ENCODE data around the gene KCNA10.

KCNA10 gene

GRCh38 chr1:110519125-110519810 is at the start of gene KCNA10:
TSS of gene KCNA10 (minus strand) at chr1:110519175. CDS start at chr1:110518787, 388 bp downstream.
- no peak for DNase-seq

DNA sequence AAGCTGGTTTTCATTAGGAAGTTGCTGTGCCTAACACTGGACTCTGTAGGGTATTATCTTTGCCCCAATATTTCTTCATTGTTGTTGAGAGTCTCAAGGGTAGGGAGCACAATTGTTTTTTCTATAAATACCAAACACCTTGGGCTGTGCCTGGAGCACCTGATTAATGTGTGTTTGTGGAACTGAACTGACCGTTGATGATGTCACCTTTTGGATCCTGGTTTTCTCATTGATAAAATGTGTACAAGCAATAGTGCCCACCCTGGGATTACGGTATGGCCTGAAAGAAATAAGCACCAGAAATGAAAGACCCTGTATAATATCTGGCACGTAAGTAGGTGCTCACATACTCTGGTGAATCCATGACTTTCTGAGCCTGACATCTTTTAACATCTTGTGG is 47.9 kb upstream of the KCNA10 start:
- no peak for DNase-seq

DNA sequence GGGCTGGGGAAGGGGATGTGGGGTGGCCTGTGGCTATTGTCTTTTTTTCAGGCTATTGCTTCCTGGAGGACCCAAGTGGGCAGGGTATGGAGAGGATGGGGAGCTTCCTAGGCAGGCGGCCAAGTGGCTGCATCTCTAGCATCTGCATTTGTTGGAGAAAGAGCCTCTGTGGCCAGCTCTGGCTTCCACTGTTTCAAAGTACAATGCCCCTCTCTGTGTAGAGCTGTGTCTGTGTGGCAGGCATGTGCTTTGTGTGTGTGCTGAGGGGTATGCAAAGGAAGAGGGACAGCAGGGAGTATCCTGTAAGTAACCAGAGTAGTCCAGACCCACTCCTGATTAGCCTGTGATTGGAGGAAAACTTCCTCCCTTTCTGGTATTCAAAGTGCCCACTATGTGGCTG is 46.6 kb upstream of the KCNA10 start:
- DNase-seq: no peak

GRCh38 chr1:110563089-110563488 is 44.1 kb upstream of the KCNA10 start:
- DNase-seq: no peak

DNA sequence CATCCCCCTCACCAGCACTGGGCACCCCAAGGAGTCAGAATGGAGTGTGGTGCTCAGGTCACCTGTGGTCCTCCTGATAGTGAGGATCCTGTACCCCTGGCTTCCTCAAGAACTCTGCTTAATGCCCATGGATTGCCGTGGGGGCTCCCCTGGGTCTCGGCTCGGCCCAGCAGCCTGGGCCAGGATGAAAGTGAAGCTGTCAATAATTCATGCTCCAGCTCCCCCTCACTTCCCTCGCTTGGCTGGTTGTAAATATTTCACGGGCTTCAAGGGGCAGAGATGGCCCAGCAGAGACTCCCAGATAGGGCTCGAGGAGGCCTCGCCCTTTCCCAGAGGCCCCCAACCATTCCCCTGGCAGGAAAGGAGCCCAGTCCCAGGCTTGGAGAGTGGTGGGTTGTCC is 42.6 kb upstream of the KCNA10 start:
- no peak for DNase-seq

DNA sequence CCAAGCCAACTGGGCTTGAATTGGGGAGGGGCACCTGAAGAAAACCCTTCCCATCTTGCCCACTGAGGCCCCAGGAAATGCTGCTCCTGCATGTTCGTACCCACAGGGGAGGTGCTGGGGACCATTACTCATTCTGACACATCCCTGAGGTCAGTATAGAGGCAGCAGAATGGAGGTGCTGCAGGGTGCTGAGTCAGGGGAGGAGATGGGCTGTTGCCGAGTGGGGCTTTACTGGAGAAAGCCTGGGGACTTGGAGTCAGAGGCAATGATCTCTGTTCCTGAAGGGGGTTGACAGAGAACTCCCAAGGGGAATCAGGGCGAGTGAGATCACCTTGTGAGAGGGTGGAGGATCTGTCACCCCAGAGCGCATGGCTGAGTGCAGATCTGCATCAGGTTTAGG is 40.2 kb upstream of the KCNA10 start:
- peak; percentile 36 for DNase-seq

DNA sequence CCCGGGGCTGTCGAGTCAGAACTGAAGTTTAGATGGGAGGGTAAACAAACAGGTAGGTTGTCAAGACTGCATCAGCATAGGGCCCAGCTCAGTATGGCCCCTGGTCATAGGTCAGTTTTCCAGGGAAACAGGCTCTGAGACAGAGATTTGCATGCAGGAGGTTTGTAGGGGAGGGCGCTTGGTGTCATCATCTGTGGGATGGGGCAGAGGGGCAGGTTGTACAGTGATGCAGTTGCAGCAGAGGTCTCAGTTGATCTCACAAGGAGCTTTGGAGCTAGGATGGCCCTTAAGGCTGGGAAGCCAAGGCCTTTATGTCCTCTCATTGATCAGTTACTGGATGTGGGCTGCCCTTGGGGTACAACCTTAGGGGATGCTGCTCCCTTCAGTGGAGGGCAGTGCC is 38.5 kb upstream of the KCNA10 start:
- DNase-seq: no peak

- DNase-seq: no peak
Observed at GRCh38 chr1:110556471-110556807, 37.5 kb upstream of the KCNA10 start.

- DNase-seq: no peak
Observed at GRCh38 chr1:110555807-110556470, 37.0 kb upstream of the KCNA10 start.

DNA sequence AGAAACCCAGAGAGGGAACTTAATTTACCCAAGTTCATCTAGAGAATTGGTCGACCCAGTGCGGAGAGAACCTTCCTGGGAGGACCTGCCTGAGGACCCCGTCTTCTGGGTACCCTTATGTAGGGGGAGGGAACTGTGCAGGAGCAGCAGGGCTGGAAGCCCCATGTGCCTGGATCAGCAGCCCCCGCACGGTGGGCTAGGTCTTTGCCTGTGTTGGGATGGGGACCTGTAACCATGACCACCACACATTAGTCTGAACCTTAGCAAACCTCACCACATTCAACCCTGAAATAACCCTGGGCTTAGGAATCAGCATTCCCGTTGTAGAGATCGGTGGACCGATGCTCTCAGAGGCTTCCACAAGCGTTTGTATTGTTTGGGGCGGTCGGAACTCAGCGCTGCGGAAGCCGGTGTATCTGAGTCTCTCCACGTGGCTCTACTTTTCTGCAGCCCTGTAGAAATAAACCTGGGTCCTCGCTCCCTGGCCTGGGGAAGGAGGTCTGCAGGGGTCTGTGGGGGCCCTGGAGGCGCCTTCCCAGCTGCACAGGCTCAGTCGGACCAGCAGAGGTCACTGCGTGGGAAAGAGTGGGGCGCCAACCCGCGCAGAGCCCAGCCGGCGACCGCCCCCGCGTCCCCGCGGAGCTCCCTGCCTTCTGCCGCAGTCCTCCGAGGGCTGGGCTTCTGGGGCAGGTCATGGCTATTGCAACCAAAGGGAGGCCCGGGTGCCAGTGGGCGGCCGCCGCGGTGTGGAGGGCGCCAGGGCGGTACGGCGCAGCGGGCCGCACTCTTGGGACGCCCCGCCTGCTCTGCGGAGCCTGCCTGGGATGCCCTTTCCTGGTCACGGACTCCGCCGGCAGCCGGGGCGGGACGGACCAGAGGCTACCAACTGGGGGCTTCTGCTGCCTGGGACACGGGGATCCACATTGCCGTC is 36.2 kb upstream of the KCNA10 start:
- peak; percentile 50 for DNase-seq

- no peak for DNase-seq
Observed at GRCh38 chr1:110551278-110551809, 32.4 kb upstream of the KCNA10 start.

DNA sequence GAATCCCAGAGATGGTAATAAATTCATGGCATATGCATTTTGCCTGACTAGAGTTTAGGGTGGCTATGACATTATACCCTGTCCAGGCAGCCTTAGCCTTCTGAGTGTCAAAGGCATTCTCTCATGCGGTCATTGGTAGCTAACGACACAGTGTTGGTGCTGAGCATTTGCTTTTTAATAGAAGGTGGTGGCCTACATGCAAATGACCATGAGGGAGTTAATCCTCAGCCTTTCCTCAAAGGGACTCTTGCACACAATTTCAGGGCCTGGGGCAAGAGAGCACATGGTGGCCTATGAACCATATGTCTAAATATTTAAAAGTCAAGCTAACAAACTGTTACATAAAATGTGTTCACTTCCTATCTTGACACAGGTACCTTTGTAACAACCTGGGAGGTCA is 30.9 kb upstream of the KCNA10 start:
- DNase-seq: no peak

DNA sequence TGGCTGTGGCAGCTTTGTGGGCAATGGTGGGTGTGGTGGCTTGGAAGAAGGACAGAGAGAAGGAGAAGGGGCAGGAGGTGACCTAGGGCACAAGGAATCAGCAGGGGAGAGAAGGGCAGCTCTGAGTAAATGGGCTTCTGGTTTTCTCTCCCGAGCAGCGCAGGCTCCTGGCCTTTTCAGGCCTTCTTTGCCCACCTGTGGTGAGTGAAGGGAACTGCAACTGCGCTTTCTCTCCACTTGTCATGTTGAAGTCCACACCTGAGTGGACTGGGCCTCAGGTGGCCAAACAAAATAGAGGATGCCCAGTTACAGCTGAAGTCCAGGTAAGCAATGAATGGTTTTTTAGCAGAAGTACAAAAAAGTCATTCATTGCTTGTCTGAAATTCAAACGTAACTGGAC is 29.4 kb upstream of the KCNA10 start:
- no peak for DNase-seq

GRCh38 chr1:110547017-110547416 is 28.0 kb upstream of the KCNA10 start:
- no peak for DNase-seq

DNA sequence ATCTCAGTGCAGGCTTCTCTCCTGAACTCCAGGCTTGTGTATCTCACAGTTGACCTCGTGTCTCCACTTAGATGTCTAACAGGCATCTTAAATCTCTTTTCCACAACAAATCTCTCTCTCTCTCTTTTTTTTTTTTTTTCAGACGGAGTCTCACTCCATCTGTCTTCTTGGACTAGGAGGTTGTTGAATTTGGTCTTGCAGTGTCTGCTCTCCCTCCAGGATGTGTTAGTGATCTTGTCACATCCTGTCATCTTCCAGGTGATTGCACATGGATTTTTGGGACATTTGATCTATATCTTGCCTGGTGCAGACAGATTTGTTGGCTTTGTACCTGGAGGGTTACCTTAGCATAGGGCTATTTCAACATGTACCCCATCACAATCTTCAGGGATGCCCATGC is 26.5 kb upstream of the KCNA10 start:
- DNase-seq: no peak

DNA sequence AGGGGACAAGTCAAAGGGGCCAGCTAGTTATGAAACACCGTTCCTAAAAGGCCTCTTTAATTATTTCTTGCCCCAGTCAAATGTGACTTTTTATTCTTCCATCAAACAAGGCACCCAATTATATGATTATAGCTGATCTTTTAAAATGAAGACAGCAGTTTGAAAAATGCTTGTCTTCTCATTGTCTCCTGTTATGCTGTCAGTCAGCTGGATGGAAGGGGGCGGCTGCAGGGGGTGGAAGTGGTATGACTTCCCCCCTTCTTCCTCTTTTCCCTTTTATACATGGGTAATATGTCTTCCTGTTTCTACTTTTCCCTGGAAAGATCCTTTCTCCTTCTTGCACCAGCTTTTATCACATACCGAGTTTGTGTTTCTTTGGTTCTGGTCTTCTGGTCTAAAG is 25.8 kb upstream of the KCNA10 start:
- no peak for DNase-seq

GRCh38 chr1:110542725-110543124 is 23.8 kb upstream of the KCNA10 start:
- no peak for DNase-seq

GRCh38 chr1:110541906-110542395 is 23.0 kb upstream of the KCNA10 start:
- DNase-seq: no peak

- DNase-seq: no peak
Observed at GRCh38 chr1:110540891-110541685, 22.1 kb upstream of the KCNA10 start.

DNA sequence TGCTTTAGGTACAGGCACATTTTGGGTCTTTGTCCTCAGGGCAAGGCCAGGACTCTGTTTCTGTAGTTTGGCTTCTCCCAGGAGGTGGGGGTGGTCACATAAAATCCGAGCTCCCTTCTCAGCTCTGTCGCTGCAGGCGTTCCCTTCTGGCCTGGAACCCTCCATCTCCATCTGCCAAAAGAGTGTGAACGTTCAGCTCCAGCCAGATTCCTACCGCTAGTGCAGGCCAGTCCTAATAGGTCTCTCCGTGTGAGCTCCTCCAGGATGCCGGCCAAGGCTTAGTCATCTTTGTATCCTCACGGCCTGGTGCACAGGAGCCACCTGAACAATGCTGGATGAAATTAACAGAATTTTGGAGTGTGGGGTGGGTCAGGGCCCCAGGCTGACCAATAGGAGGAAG is 19.9 kb upstream of the KCNA10 start:
- no peak for DNase-seq

DNA sequence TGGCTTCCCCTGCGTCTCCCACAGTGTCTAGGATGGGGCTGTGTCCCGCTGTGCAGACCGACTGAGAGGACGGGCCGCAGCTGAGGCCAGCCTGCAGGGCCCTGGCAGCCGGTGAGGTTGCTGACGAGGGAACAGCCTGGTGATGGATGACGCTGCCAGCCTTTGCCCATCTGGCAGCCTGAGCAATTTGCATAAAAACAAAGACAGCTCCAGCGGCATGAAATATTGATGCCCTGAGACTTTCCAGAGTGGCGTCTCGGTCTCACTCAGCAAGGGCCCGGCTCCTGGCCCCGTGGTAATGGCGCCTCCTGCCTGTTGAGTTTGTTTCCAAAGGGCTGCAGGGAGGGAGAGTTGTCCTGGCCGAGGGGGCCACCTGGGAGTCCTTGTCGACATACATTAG is 19.1 kb upstream of the KCNA10 start:
- no peak for DNase-seq

GRCh38 chr1:110535985-110536384 is 17.0 kb upstream of the KCNA10 start:
- DNase-seq: no peak

DNA sequence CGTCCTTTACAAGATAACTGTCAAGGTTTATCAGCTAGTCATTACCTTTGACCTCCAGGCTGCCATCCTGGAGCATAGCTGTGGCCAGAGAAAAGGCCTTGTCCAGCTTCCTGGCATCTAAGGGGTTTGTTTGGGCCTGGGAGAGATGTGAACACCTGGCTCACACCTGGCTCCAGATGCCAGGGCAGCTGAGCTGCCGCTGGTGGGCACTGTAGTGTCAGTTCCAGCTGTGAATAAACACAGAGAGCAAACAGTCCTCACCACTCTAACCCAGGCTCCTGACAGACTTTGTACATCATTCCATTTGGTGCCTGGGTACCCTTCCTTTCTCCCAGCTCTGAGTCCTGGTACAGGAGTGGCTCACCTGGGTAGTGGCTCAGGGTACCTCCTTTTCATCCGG is 14.3 kb upstream of the KCNA10 start:
- DNase-seq: no peak

Data from activated CD4-positive, alpha-beta T cell treated with anti-CD3 and anti-CD28 coated beads, Interleukin-10, Interleukin-2, amounts not matched to agents 100 ng/mL and 50 ng/mL, durations not matched to agents 16 hours and 8 hours (primary cell).